ENCODE measurements around the gene FOXRED2. TPM values are rescaled to one million over a fixed set of nuclear protein-coding genes. Genes with fewer than 3 reads are reported as not detected.

The FOXRED2 gene
- total RNA-seq, 3 donors from 2014 or later (not counting 1 experiment from before 2014, with no cell fraction given): 1.7 to 2.0 (median 1.9) TPM

GRCh38 chr22:36510966-36511881 is 4.4 kb upstream of the FOXRED2 start:
- Mint-ChIP-seq H3K4me1 (peaks cover 8 to 20% of the 10 kb centered on the region in 2 donors), H3K27ac (peak overlapping the region; percentile 65 to 68), H3K27me3 (ENCODE audit: low read depth in 2 of 2) (no peaks in the 10 kb centered on the region), H3K9me3 (no peaks in the 10 kb centered on the region), H3K36me3 (peaks cover 40% of the 10 kb centered on the region), H3K4me3 (no peak overlapping the region)
- Histone ChIP-seq H3K36me3 (ENCODE audit: control insufficient read depth, insufficient read depth, low read length) (peaks cover 51% of the 10 kb centered on the region), H3K27ac (ENCODE audit: low read length) (no peak overlapping the region), H3K4me3 (ENCODE audit: low read length) (no peak overlapping the region), H3K9me3 (ENCODE audit: control insufficient read depth, insufficient read depth, low read length) (no peaks in the 10 kb centered on the region), H3K27me3 (ENCODE audit: control insufficient read depth, insufficient read depth, low read length) (no peaks in the 10 kb centered on the region), H3K4me1 (ENCODE audit: control insufficient read depth, insufficient read depth, low read length) (peaks cover 11% of the 10 kb centered on the region)
- ATAC-seq: no peak
- DNase-seq: peak in 1 of 2 donors; percentile 63
- WGBS (ENCODE audit: insufficient coverage): 76% methylated on average over 17 of the region's 17 CpGs
- TF ChIP-seq CTCF (IDR thresholded peaks at IDR 0.05): peak; percentile 47
- intact Hi-C loops (cut with micrococcal nuclease): no loop called here

GRCh38 chr22:36510384-36510783 is 3.5 kb upstream of the FOXRED2 start:
- 98% methylated on average over 2 of the region's 3 CpGs for WGBS (ENCODE audit: insufficient coverage)
- ATAC-seq (no peak), DNase-seq (no peak)
- Histone ChIP-seq H3K27me3 (ENCODE audit: control insufficient read depth, insufficient read depth, low read length) (no peaks in the 10 kb centered on the region), H3K27ac (ENCODE audit: low read length) (no peak overlapping the region), H3K4me1 (ENCODE audit: control insufficient read depth, insufficient read depth, low read length) (peaks cover 16% of the 10 kb centered on the region), H3K9me3 (ENCODE audit: control insufficient read depth, insufficient read depth, low read length) (no peaks in the 10 kb centered on the region), H3K4me3 (ENCODE audit: low read length) (no peak overlapping the region), H3K36me3 (ENCODE audit: control insufficient read depth, insufficient read depth, low read length) (peaks cover 43% of the 10 kb centered on the region)
- Mint-ChIP-seq H3K27ac (peak overlapping the region in 1 of 2 donors; percentile 65), H3K27me3 (ENCODE audit: low read depth in 2 of 2) (no peaks in the 10 kb centered on the region), H3K4me1 (peaks cover 8 to 20% of the 10 kb centered on the region in 2 donors), H3K4me3 (no peak overlapping the region), H3K9me3 (no peaks in the 10 kb centered on the region), H3K36me3 (peaks cover 32% of the 10 kb centered on the region)
- intact Hi-C loops (cut with micrococcal nuclease): no loop called here
- TF ChIP-seq CTCF (IDR thresholded peaks at IDR 0.05): no peak

- DNase-seq (no peak), ATAC-seq (no peak)
- 94% methylated on average over 6 of the region's 6 CpGs for WGBS (ENCODE audit: insufficient coverage)
- no peak for TF ChIP-seq CTCF (IDR thresholded peaks at IDR 0.05)
- intact Hi-C loops (cut with micrococcal nuclease): loop anchor here (1.0 kb wide), 1 partner anchor 22 kb away; the partner anchor contains the start of gene EIF3D
- Mint-ChIP-seq H3K36me3 (peaks cover 13% of the 10 kb centered on the region), H3K27me3 (ENCODE audit: low read depth in 2 of 2) (no peaks in the 10 kb centered on the region), H3K27ac (peak overlapping the region; percentile 6 to 79), H3K4me1 (peaks cover 8 to 17% of the 10 kb centered on the region in 2 donors), H3K4me3 (peak overlapping the region; percentile 83), H3K9me3 (no peaks in the 10 kb centered on the region)
- peak overlapping the region; percentile 43 for H3K4me3 ChIP-seq (ENCODE audit: low read length)
- no peaks in the 10 kb centered on the region for H3K27me3 ChIP-seq (ENCODE audit: control insufficient read depth, insufficient read depth, low read length)
- H3K36me3 ChIP-seq (ENCODE audit: control insufficient read depth, insufficient read depth, low read length): peaks cover 21% of the 10 kb centered on the region
- no peak overlapping the region for H3K27ac ChIP-seq (ENCODE audit: low read length)
- no peaks in the 10 kb centered on the region for H3K9me3 ChIP-seq (ENCODE audit: control insufficient read depth, insufficient read depth, low read length)
- peaks cover 16% of the 10 kb centered on the region for H3K4me1 ChIP-seq (ENCODE audit: control insufficient read depth, insufficient read depth, low read length)
These were observed 724 bp upstream of the FOXRED2 start for GRCh38 chr22:36507518-36508010.
